ENCODE data around the gene FBLN2. TPM values are rescaled to one million over a fixed set of nuclear protein-coding genes. Genes with fewer than 3 reads are reported as not detected.
A peak's percentile ranks its signal among the peaks of the same experiment; 100 is the strongest.

Gene FBLN2
- polyA plus RNA-seq, 2 of the 4 experiments (the other 2 are of a cell fraction): 1.1 to 2.7 TPM

- POLR2A ChIA-PET: no interaction called here
- no peaks in the 10 kb centered on the region for H3K4me1 ChIP-seq
- 52% methylated on average over 2 of the region's 2 CpGs for WGBS (ENCODE audit: missing lambda C conversion rate)
Measured at GRCh38 chr3:13578251-13578650, 29.3 kb downstream of the FBLN2 start.

GRCh38 chr3:13579063-13579462, 30.1 kb downstream of the FBLN2 start:
- no peaks in the 10 kb centered on the region for H3K4me1 ChIP-seq
- no peaks in the 10 kb centered on the region for H3K9me3 ChIP-seq
- DNase-seq (ENCODE audit: low read depth in 1 of 2, low spot score in 1 of 2) (no peak), FAIRE-seq (no peak), ATAC-seq (no peak)
- TF ChIP-seq TP53 (CRISPR knock-in tag; IDR thresholded peaks at IDR 0.05) (no peak), FOXS1 (CRISPR knock-in tag; IDR thresholded peaks at IDR 0.05) (no peak), FOSL2 (IDR thresholded peaks at IDR 0.05) (no peak), FOSL2 (CRISPR knock-in tag; IDR thresholded peaks at IDR 0.05) (peak; percentile 23; the same call in 1 of the 2 replicates)
- CTCF ChIA-PET: interaction anchor here (1.5 to 2.5 kb wide), 4 partner anchors 67 to 487 kb away, joined by 3 to 9 read pairs (median 4); no protein-coding TSS in a partner anchor
- POLR2A ChIA-PET: no interaction called here
- 67% methylated on average over 4 of the region's 4 CpGs for WGBS (ENCODE audit: missing lambda C conversion rate)
- H3K27ac ChIP-seq: no peak overlapping the region
- H3K4me3 ChIP-seq: no peak overlapping the region
- H3K4me2 ChIP-seq: no peak overlapping the region

More at GRCh38 chr3:13578251-13578650, 29.3 kb downstream of the FBLN2 start:
- Histone ChIP-seq H3K9me3 (no peaks in the 10 kb centered on the region), H3K4me3 (no peak overlapping the region), H3K4me2 (no peak overlapping the region), H3K27ac (no peak overlapping the region)
- FAIRE-seq: no peak
- CTCF ChIA-PET: interaction anchor here (1.6 kb wide), 1 partner anchor 68 kb away, joined by 4 read pairs; no protein-coding TSS in a partner anchor
- no peak for ATAC-seq
- TF ChIP-seq, protein P1, sequence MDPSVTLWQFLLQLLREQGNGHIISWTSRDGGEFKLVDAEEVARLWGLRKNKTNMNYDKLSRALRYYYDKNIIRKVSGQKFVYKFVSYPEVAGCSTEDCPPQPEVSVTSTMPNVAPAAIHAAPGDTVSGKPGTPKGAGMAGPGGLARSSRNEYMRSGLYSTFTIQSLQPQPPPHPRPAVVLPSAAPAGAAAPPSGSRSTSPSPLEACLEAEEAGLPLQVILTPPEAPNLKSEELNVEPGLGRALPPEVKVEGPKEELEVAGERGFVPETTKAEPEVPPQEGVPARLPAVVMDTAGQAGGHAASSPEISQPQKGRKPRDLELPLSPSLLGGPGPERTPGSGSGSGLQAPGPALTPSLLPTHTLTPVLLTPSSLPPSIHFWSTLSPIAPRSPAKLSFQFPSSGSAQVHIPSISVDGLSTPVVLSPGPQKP (IDR thresholded peaks at IDR 0.05; ENCODE audit: low read depth, low read length): no peak
- no peak for TF ChIP-seq ESRRA (IDR thresholded peaks at IDR 0.05; ENCODE audit: borderline replicate concordance, low read length)
- no peak for TF ChIP-seq TP53 (CRISPR knock-in tag; IDR thresholded peaks at IDR 0.05)
- TF ChIP-seq ZSCAN20 (CRISPR knock-in tag; IDR thresholded peaks at IDR 0.05): no peak
- TF ChIP-seq CHD2 (IDR thresholded peaks at IDR 0.05; ENCODE audit: low read length, partially characterized antibody): no peak
- no peak for TF ChIP-seq HDAC2 (IDR thresholded peaks at IDR 0.05)
- TF ChIP-seq KDM1A (IDR thresholded peaks at IDR 0.05; ENCODE audit: low read depth): no peak
- TF ChIP-seq TFCP2L1 (CRISPR knock-in tag; IDR thresholded peaks at IDR 0.05): no peak
- TF ChIP-seq JUN (IDR thresholded peaks at IDR 0.05): no peak
- no peak for TF ChIP-seq EHMT2 (IDR thresholded peaks at IDR 0.05; ENCODE audit: low read depth)
- TF ChIP-seq JUNB (IDR thresholded peaks at IDR 0.05): no peak
- no peak for TF ChIP-seq SMC3 (IDR thresholded peaks at IDR 0.05)
- no peak for TF ChIP-seq POLR2AphosphoS2 (conservative IDR thresholded peaks at IDR 0.05; ENCODE audit: low read length)
- TF ChIP-seq RNF2 (IDR thresholded peaks at IDR 0.05; ENCODE audit: borderline replicate concordance, low read depth): no peak
- no peak for DNase-seq (ENCODE audit: low read depth in 1 of 2, low spot score in 1 of 2)

DNA sequence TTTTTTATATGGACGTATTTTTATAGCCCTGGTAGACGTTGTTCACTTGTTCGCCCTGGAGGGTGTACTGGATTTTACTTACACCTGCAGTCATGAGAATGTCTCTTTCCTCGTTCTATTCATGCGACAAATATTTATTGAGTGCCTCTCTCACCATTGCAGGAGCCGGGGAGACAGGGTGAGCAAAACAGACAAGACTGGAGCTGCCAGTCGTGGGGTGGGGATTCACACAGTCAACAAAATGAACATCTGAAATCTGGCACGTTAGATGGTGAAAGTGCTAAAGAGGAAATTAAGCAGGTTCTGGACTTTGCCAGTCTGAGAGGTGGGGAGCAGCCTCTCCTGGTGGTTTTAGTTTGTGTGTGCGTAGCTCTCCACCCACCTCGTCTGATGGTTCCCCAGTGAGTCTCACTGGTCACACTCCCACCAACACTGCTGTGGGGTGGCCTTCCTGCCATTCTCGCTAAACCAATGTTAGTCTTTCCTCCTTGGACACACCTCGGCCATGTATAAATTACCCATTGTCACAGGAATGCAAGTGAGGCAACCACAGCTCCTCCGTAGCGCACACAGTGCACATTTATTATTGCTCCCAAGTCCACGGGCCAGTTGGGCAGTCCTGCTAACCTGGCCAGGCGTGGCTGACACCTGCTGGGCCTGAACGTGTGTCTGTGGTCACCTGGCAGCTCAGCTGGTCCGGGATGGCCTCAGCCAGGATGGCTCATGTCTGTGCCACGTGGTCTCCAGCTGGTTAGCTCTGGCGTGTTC, 31.5 kb downstream of the FBLN2 start:
- 60% methylated on average over 20 of the region's 20 CpGs for WGBS (ENCODE audit: missing lambda C conversion rate)
- ChIA-PET POLR2A (no interaction called here), CTCF (interaction anchor here (0.7 to 2.5 kb wide), 5 partner anchors 30 to 488 kb away, joined by 3 to 9 read pairs (median 3); no protein-coding TSS in a partner anchor)
- Histone ChIP-seq H3K4me1 (no peaks in the 10 kb centered on the region), H3K4me3 (no peak overlapping the region), H3K9me3 (no peaks in the 10 kb centered on the region), H3K27ac (no peak overlapping the region), H3K4me2 (no peak overlapping the region)
- DNase-seq (ENCODE audit: low read depth in 1 of 2, low spot score in 1 of 2) (no peak), ATAC-seq (no peak), FAIRE-seq (no peak)
- no peak for TF ChIP-seq BHLHE40 (IDR thresholded peaks at IDR 0.05; ENCODE audit: low read depth, low read length)
- TF ChIP-seq HOXB13 (CRISPR knock-in tag; IDR thresholded peaks at IDR 0.05; ENCODE audit: low read depth): no peak
- TF ChIP-seq ZFP36 (IDR thresholded peaks at IDR 0.05; ENCODE audit: borderline replicate concordance, partially characterized antibody): no peak
- TF ChIP-seq POLR2A (IDR thresholded peaks at IDR 0.05; ENCODE audit: low read length): no peak
- no peak for TF ChIP-seq CBX2 (IDR thresholded peaks at IDR 0.05; ENCODE audit: borderline replicate concordance, low read depth)
- no peak for TF ChIP-seq NPAS2 (CRISPR knock-in tag; IDR thresholded peaks at IDR 0.05; ENCODE audit: borderline replicate concordance)
- no peak for TF ChIP-seq HES2 (IDR thresholded peaks at IDR 0.05)
- no peak for TF ChIP-seq RAD21 (conservative IDR thresholded peaks at IDR 0.05 in 1 of 2, IDR thresholded peaks at IDR 0.05 in 1 of 2)
- no peak for TF ChIP-seq HOXB5 (CRISPR knock-in tag; IDR thresholded peaks at IDR 0.05)
- TF ChIP-seq PHF8 (IDR thresholded peaks at IDR 0.05; ENCODE audit: borderline replicate concordance, low read depth): no peak
- TF ChIP-seq, protein P2, sequence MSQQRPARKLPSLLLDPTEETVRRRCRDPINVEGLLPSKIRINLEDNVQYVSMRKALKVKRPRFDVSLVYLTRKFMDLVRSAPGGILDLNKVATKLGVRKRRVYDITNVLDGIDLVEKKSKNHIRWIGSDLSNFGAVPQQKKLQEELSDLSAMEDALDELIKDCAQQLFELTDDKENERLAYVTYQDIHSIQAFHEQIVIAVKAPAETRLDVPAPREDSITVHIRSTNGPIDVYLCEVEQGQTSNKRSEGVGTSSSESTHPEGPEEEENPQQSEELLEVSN (IDR thresholded peaks at IDR 0.05; ENCODE audit: borderline replicate concordance, low read depth): no peak
- no peak for TF ChIP-seq KDM5A (IDR thresholded peaks at IDR 0.05)
- no peak for TF ChIP-seq CHD2 (IDR thresholded peaks at IDR 0.05; ENCODE audit: low read length, partially characterized antibody)
- TF ChIP-seq, protein P3, sequence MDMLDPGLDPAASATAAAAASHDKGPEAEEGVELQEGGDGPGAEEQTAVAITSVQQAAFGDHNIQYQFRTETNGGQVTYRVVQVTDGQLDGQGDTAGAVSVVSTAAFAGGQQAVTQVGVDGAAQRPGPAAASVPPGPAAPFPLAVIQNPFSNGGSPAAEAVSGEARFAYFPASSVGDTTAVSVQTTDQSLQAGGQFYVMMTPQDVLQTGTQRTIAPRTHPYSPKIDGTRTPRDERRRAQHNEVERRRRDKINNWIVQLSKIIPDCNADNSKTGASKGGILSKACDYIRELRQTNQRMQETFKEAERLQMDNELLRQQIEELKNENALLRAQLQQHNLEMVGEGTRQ (IDR thresholded peaks at IDR 0.05): no peak
- TF ChIP-seq CBX8 (IDR thresholded peaks at IDR 0.05): no peak
- TF ChIP-seq POLR2AphosphoS2 (conservative IDR thresholded peaks at IDR 0.05; ENCODE audit: low read length): no peak
- TF ChIP-seq HEYL (CRISPR knock-in tag; IDR thresholded peaks at IDR 0.05): no peak

Measured in A549 (cell line).